Measurements from ENCODE around the gene MEAK7. TPM values are rescaled to one million over a fixed set of nuclear protein-coding genes. Genes with fewer than 3 reads are reported as not detected.
A peak's percentile ranks its signal among the peaks of the same experiment; 100 is the strongest.

MEAK7 gene
- total RNA-seq, 1 donor from 2014 or later = 30.3 TPM

GRCh38 chr16:84486126-84486525, 18.3 kb downstream of the MEAK7 start:
- DNase-seq (ENCODE audit: extremely low spot score, unreplicated experiment) = no peak
- Mint-ChIP-seq H3K36me3 (peaks cover 18% of the 10 kb centered on the region), H3K4me1 (ENCODE audit: unreplicated experiment) (peaks cover 8% of the 10 kb centered on the region), H3K9me3 (no peaks in the 10 kb centered on the region), H3K27ac (no peak overlapping the region), H3K27me3 (no peaks in the 10 kb centered on the region), H3K4me3 (no peak overlapping the region)
- TF ChIP-seq CTCF (conservative IDR thresholded peaks at IDR 0.05) = no peak

DNA sequence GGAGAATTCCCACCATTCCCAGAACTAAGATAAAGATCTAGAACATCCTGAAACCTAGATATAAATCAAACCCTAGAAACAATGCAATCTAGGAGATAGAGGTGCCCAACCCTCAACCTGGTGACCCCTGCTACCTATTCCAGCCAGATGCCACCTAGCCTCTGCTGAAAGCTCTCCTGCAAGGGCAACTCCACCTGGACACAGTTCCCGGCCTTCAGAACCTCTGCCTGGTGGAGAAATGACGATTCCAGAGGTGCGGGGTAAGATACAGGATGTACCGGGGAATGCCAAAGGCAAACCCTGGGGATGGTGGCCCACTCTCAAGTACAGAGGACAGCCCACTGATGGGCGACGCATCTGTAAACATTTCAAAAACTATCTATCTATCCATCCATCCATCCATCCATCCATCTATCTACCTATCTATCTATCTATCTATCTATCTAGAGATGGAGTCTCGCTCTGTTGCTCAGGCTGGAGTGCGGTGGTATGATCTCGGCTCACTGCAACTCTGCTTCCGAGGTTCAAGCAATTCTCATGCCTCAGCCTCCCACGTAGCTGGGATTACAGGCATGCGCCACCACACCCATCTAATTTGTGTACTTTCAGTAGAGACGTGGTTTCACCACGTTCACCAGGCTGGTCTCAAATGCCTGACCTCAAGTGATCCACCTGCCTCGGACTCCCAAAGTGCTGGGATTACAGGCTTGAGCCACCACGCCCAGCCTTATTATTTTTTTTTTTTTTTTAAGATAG, 19.0 kb downstream of the MEAK7 start:
- no peaks in the 10 kb centered on the region for H3K27me3 Mint-ChIP-seq
- H3K9me3 Mint-ChIP-seq = no peaks in the 10 kb centered on the region
- TF ChIP-seq CTCF (conservative IDR thresholded peaks at IDR 0.05) = no peak
- H3K4me3 Mint-ChIP-seq = no peak overlapping the region
- peak; percentile 43 for DNase-seq (ENCODE audit: extremely low spot score, unreplicated experiment)
- H3K27ac Mint-ChIP-seq = no peak overlapping the region
- H3K36me3 Mint-ChIP-seq = peaks cover 11% of the 10 kb centered on the region
- H3K4me1 Mint-ChIP-seq (ENCODE audit: unreplicated experiment) = peaks cover 8% of the 10 kb centered on the region

- H3K27me3 Mint-ChIP-seq = no peaks in the 10 kb centered on the region
- peak; percentile 70 for DNase-seq (ENCODE audit: extremely low spot score, unreplicated experiment)
- H3K36me3 Mint-ChIP-seq = peaks cover 11% of the 10 kb centered on the region
- TF ChIP-seq CTCF (conservative IDR thresholded peaks at IDR 0.05) = peak; percentile 96
- H3K9me3 Mint-ChIP-seq = no peaks in the 10 kb centered on the region
- H3K4me1 Mint-ChIP-seq (ENCODE audit: unreplicated experiment) = peaks cover 8% of the 10 kb centered on the region
- no peak overlapping the region for H3K4me3 Mint-ChIP-seq
- peak overlapping the region; percentile 68 for H3K27ac Mint-ChIP-seq
These were observed 19.7 kb downstream of the MEAK7 start for GRCh38 chr16:84484579-84485254.

DNA sequence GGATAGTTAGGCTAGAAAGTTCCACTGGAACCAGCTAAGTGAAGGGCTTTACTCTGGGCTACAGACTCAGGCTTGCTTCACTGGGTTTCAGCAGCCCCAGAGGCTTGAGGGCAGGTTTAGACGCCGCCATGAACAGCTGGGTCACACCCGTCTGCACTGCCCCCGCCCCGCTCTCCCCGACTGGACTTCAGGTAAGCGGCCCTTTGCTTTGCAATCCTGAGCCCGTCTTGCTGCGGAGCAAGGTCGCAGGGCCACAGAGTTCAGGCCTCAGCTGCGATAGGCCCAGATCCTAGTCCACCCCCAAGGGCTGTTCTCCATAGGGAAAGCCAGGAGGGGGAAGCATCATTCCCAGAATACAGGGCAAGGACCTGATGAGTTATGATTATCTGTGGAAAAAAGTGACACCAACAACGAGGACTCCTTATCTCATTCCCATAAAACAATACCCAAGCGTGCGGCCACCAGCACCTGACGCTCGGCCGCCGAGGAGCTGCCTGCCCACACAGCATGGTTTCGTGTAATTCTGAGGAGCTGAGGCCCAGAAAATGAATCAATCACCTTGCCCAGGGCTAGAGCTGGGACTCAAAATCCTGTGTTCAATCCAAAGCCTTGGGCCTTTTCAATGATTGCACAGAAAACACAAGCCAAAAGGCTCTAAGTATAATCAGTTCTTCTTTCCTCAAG, 20.4 kb downstream of the MEAK7 start:
- no peaks in the 10 kb centered on the region for H3K27me3 Mint-ChIP-seq

More for the DNA sequence above, 20.4 kb downstream of the MEAK7 start:
- Mint-ChIP-seq H3K4me3 (no peak overlapping the region), H3K27ac (peak overlapping the region; percentile 68), H3K9me3 (no peaks in the 10 kb centered on the region), H3K4me1 (ENCODE audit: unreplicated experiment) (peaks cover 9% of the 10 kb centered on the region), H3K36me3 (peaks cover 13% of the 10 kb centered on the region)
- peak; percentile 66 for DNase-seq (ENCODE audit: extremely low spot score, unreplicated experiment)
- TF ChIP-seq CTCF (conservative IDR thresholded peaks at IDR 0.05) = no peak
